ENCODE measurements around the gene GRHL1. TPM values are rescaled to one million over a fixed set of nuclear protein-coding genes. Genes with fewer than 3 reads are reported as not detected.

GRHL1 gene
- total and polyA plus RNA-seq, 2 of the 8 experiments (the other 6 are each of a cell fraction or from before 2014, with no cell fraction given): 1.3 to 3.6 TPM

- Histone ChIP-seq H2BK12ac (ENCODE audit: low read depth, low read length) (no peak overlapping the region), H3K27ac (ENCODE audit: low read depth, low read length) (no peak overlapping the region), H3K9me3 (ENCODE audit: insufficient read depth in 2 of 2, low read depth in 1 of 2, low read length in 1 of 2) (peaks cover 0 to 2% of the 10 kb centered on the region in 2 experiments; a peak in 1 of 4 replicates), H3K79me1 (ENCODE audit: low read depth, low read length) (no peaks in the 10 kb centered on the region), H4K8ac (ENCODE audit: extremely low read depth, insufficient read depth, low read length) (no peak overlapping the region; the same call in 1 of the 2 replicates), H2AK5ac (ENCODE audit: low read depth, low read length) (no peak overlapping the region), H3K23ac (ENCODE audit: insufficient read length) (no peak overlapping the region), H3K18ac (ENCODE audit: extremely low read depth, low read length) (no peak overlapping the region), H4K20me1 (replicated peaks in 1 of 2; ENCODE audit: control insufficient read depth in 1 of 2, insufficient read depth in 2 of 2, low read length in 2 of 2) (peaks cover 0 to 2% of the 10 kb centered on the region in 2 experiments), H3K4me3 (ENCODE audit: extremely low read depth in 1 of 4, insufficient read depth in 2 of 4, low read depth in 3 of 4, low read length in 4 of 4) (no peak overlapping the region), H4K91ac (replicated peaks; ENCODE audit: insufficient read length, low read length) (no peak overlapping the region), H3K4me2 (ENCODE audit: insufficient read depth in 1 of 2, low read depth in 2 of 2, low read length in 2 of 2) (no peak overlapping the region), H3K36me3 (ENCODE audit: control insufficient read depth in 2 of 4, insufficient read depth in 4 of 4, low read length in 3 of 4) (no peaks in the 10 kb centered on the region), H3K4me1 (replicated peaks in 1 of 4; ENCODE audit: control insufficient read depth in 3 of 4, insufficient read depth in 4 of 4, low read length in 3 of 4) (no peaks in the 10 kb centered on the region), H3K27me3 (replicated peaks in 1 of 4; ENCODE audit: control insufficient read depth in 3 of 4, extremely low read depth in 1 of 4, insufficient read depth in 3 of 4, low read length in 3 of 4) (no peaks in the 10 kb centered on the region), H3K14ac (ENCODE audit: insufficient read length) (no peak overlapping the region), H3K9ac (replicated peaks in 1 of 4; ENCODE audit: extremely low read depth in 1 of 4, low read depth in 3 of 4, low read length in 3 of 4) (no peak overlapping the region), H2BK20ac (ENCODE audit: low read length) (no peak overlapping the region), H3K4ac (replicated peaks; ENCODE audit: insufficient read length, low read depth, low read length) (no peak overlapping the region), H2BK15ac (ENCODE audit: low read length) (no peak overlapping the region), H3K79me2 (ENCODE audit: control insufficient read depth in 1 of 2, insufficient read depth in 2 of 2, low read length in 2 of 2) (no peaks in the 10 kb centered on the region), H2AFZ (ENCODE audit: low read length) (no peak overlapping the region), H2BK5ac (ENCODE audit: low read depth, low read length) (no peak overlapping the region), H3K56ac (replicated peaks; ENCODE audit: insufficient read length, low read depth, low read length) (no peak overlapping the region), H2BK120ac (replicated peaks; ENCODE audit: low read depth, low read length) (no peak overlapping the region), H4K5ac (ENCODE audit: insufficient read length, low read depth, low read length) (no peak overlapping the region), H3K23me2 (ENCODE audit: low read depth, low read length) (peaks cover 3% of the 10 kb centered on the region; the same call in 1 of the 2 replicates)
- FAIRE-seq: no peak
- no peak for TF ChIP-seq GABPA (IDR thresholded peaks at IDR 0.05; ENCODE audit: borderline replicate concordance, insufficient read depth, low read length)
- no peak for TF ChIP-seq EGR1 (IDR thresholded peaks at IDR 0.05; ENCODE audit: borderline replicate concordance, low read depth, low read length)
- no peak for TF ChIP-seq YY1 (IDR thresholded peaks at IDR 0.05; ENCODE audit: low read depth, low read length)
- TF ChIP-seq BRCA1 (IDR thresholded peaks at IDR 0.05; ENCODE audit: low read depth, low read length): no peak
- no peak for TF ChIP-seq RBBP5 (IDR thresholded peaks at IDR 0.05; ENCODE audit: borderline replicate concordance, low read depth, low read length)
- no peak for TF ChIP-seq KDM5A (IDR thresholded peaks at IDR 0.05; ENCODE audit: low read length)
- POLR2A ChIA-PET (ENCODE audit: partially characterized antibody): no interaction called here
- WGBS, 2 experiments (ENCODE audit: extremely low coverage in 1 of 2, insufficient coverage in 1 of 2, insufficient read length in 1 of 2, insufficient replicate concordance in 2 of 2, low coverage in 1 of 2, low lambda C conversion rate in 2 of 2, missing lambda C conversion rate in 1 of 2): 90% methylated on average over 31 of the region's 36 CpGs; no CpG with 5 or more reads in 1 of the 2 experiments
- DNase-seq (ENCODE audit: low read depth in 1 of 2, low spot score in 2 of 2): no peak
- CTCF ChIA-PET (ENCODE audit: partially characterized antibody): interaction anchor here (0.6 to 1.1 kb wide), 4 partner anchors 14 to 907 kb away, joined by 3 to 4 read pairs (median 3); no protein-coding TSS in a partner anchor
These were observed 58.6 kb downstream of the GRHL1 start for GRCh38 chr2:10009811-10010781.

All from H1 (cell line).